ENCODE measurements around the gene AKR1A1. TPM values are rescaled to one million over a fixed set of nuclear protein-coding genes. Genes with fewer than 3 reads are reported as not detected.

AKR1A1 gene
- 172 and 186 TPM in 2 replicates for total RNA-seq (2014; rRNA removed; shearing (Covaris generic))
- polyA plus RNA-seq (2016; fragmentation: Nextera tagmentation; extraction: Ambion mirVana), result 275 and 293 TPM in 2 replicates
- long read RNA-seq, transcript AKR1A1-204 (4 exons, 1,018 nt), result minor isoform, 8 of 226 reads
- long read RNA-seq, transcript AKR1A1-214 (10 exons, 1,360 nt), result minor isoform, 27 of 226 reads
- long read RNA-seq, transcript AKR1A1-201 (9 exons, 1,166 nt), result major isoform, 91 of 226 reads
- long read RNA-seq, transcript AKR1A1-202 (10 exons, 1,818 nt), result minor isoform, 42 of 226 reads
- long read RNA-seq, partial matches to known transcripts, result 12 of 226 reads
- long read RNA-seq, other reads (novel, unspliced or antisense), result 46 of 226 reads

- Mint-ChIP-seq H3K4me3 (peak within 1 kb of the TSS; percentile 94), H3K27ac (peak within 1 kb of the TSS; percentile 99), H3K9me3 (no peaks in the 10 kb centered on the region), H3K36me3 (ENCODE audit: low read depth) (peaks cover 34% of the 10 kb centered on the region), H3K4me1 (peaks cover 12% of the 10 kb centered on the region), H3K27me3 (ENCODE audit: insufficient read depth, low read depth, poor library complexity) (peaks cover 6% of the 10 kb centered on the region)
- no peaks in the 10 kb centered on the region for H3K27me3 ChIP-seq (ENCODE audit: insufficient read depth)
- H3F3A ChIP-seq (replicated peaks; ENCODE audit: low read depth), result peaks cover 7% of the 10 kb centered on the region
- peak within 1 kb of the TSS; percentile 89 for H3K27ac ChIP-seq (ENCODE audit: low read depth)
- H3K4me3 ChIP-seq, result peak within 1 kb of the TSS; percentile 84
- peaks cover 36% of the 10 kb centered on the region for H3K36me3 ChIP-seq (ENCODE audit: insufficient read depth)
- H4K20me1 ChIP-seq (replicated peaks; ENCODE audit: insufficient read depth), result peaks cover 21% of the 10 kb centered on the region
- peaks cover 10% of the 10 kb centered on the region for H3K4me1 ChIP-seq (ENCODE audit: insufficient read depth)
- peak within 1 kb of the TSS; percentile 89 for H3K4me2 ChIP-seq
- peaks cover 48% of the 10 kb centered on the region for H3K79me2 ChIP-seq (replicated peaks; ENCODE audit: insufficient read depth)
- peak within 1 kb of the TSS; percentile 61 for H2AFZ ChIP-seq
- DNase-seq (ENCODE audit: low spot score) (peak; percentile 95), ATAC-seq (peak; percentile 94)
- TF ChIP-seq CREB1 (CRISPR knock-in tag; IDR thresholded peaks at IDR 0.05; ENCODE audit: low read depth), result peak; percentile 27; the same call in 1 of the 2 replicates
- 0 out of 2 replicates have a peak, but pooled peaks have one; percentile 12 for TF ChIP-seq ZNF462 (CRISPR knock-in tag; IDR thresholded peaks at IDR 0.05)
- TF ChIP-seq ZNF114 (CRISPR knock-in tag; IDR thresholded peaks at IDR 0.05), result no peak
- TF ChIP-seq ETS1 (IDR thresholded peaks at IDR 0.05), result peak; percentile 63
- peak; percentile 99 for TF ChIP-seq POLR2AphosphoS5 (IDR thresholded peaks at IDR 0.05; ENCODE audit: low read depth)
- TF ChIP-seq STAT1 (IDR thresholded peaks at IDR 0.05; ENCODE audit: unreplicated experiment), result peak; percentile 85
- H3K9me2 ChIP-seq (ENCODE audit: insufficient read depth), result 0 out of 2 replicates have a peak, but pooled peaks cover 2% of the 10 kb centered on the region
These were observed at the start of gene AKR1A1 for GRCh38 chr1:45550401-45551351. TSS of gene AKR1A1 (plus strand) at chr1:45550826. CDS start at chr1:45561795, 10,969 bp downstream.
